HepG2 (cell line): Measurements from ENCODE around the gene MLLT10. TPM values are rescaled to one million over a fixed set of nuclear protein-coding genes. Genes with fewer than 3 reads are reported as not detected.

ENCODE experiments used
- ARID2 ChIP-seq: sonication (generic); formaldehyde crosslinking; IDR thresholded peaks from 2 replicates; pipeline ENCODE4 v1.8.1; 2022; ENCODE audit warnings: mild to moderate bottlenecking, missing genetic modification reagents, borderline replicate concordance
- DNMT3B ChIP-seq: conservative IDR thresholded peaks from 2 replicates; pipeline ENCODE4 v1.6.1; 2016; ENCODE audit warnings: missing biosample characterization, control low read depth
- E2F2 ChIP-seq: sonication (generic); formaldehyde crosslinking; IDR thresholded peaks from 2 replicates; pipeline ENCODE4 v1.4.0; 2020; ENCODE audit warnings: missing genetic modification reagents, borderline replicate concordance
- ERF ChIP-seq: IDR thresholded peaks from 2 replicates; pipeline ENCODE4 v1.6.1; 2018; ENCODE audit warnings: missing biosample characterization, missing genetic modification reagents
- FOXM1 ChIP-seq: sonication (generic); formaldehyde crosslinking; IDR thresholded peaks from 2 replicates; pipeline ENCODE4 v1.5.0; 2020; ENCODE audit warnings: missing genetic modification reagents
- JUN ChIP-seq: sonication (generic); formaldehyde crosslinking; IDR thresholded peaks from 2 replicates; pipeline ENCODE4 v1.4.0; 2020; ENCODE audit warnings: mild to moderate bottlenecking, missing genetic modification reagents
- KDM6A ChIP-seq: IDR thresholded peaks from 2 replicates; pipeline ENCODE4 v1.6.1; 2016; ENCODE audit warnings: low read depth
- MATR3 ChIP-seq: sonication (generic); formaldehyde crosslinking; IDR thresholded peaks from 2 replicates; pipeline ENCODE4 v1.4.0; 2020; ENCODE audit warnings: missing genetic modification reagents
- SAFB2 ChIP-seq: sonication (generic); formaldehyde crosslinking; IDR thresholded peaks from 2 replicates; pipeline ENCODE4 v1.5.1; 2020; ENCODE audit warnings: missing genetic modification reagents, low read depth, mild to moderate bottlenecking, borderline replicate concordance
- SRSF9 ChIP-seq: fragments of 200-400 bp; formaldehyde crosslinking; IDR thresholded peaks from 2 replicates; pipeline ENCODE4 v1.6.1; 2018; ENCODE audit warnings: borderline replicate concordance, mild to moderate bottlenecking, low read depth, low read length; ENCODE audit not compliant: insufficient read depth, poor library complexity, severe bottlenecking
- TIGD3 ChIP-seq: sonication (generic); formaldehyde crosslinking; IDR thresholded peaks from 2 replicates; pipeline ENCODE4 v1.5.1; 2020; ENCODE audit warnings: mild to moderate bottlenecking, missing genetic modification reagents, borderline replicate concordance
- ZBTB10 ChIP-seq: sonication (generic); formaldehyde crosslinking; IDR thresholded peaks from 2 replicates; pipeline ENCODE4 v1.4.0; 2020; ENCODE audit warnings: missing genetic modification reagents, borderline replicate concordance
- ZBTB7B ChIP-seq: sonication (generic); formaldehyde crosslinking; IDR thresholded peaks from 2 replicates; pipeline ENCODE4 v1.4.0; 2020; ENCODE audit warnings: missing genetic modification reagents
- ZNF616 ChIP-seq: sonication (generic); formaldehyde crosslinking; IDR thresholded peaks from 2 replicates; pipeline ENCODE4 v1.5.0; 2020; ENCODE audit warnings: low read depth, mild to moderate bottlenecking, missing genetic modification reagents
- ZNF883 ChIP-seq: sonication (generic); formaldehyde crosslinking; IDR thresholded peaks from 2 replicates; pipeline ENCODE4 v1.5.1; 2020; ENCODE audit warnings: mild to moderate bottlenecking, missing genetic modification reagents; ENCODE audit errors: not compliant biosample characterization
- polyA plus RNA-seq, 8 experiments: library from polyadenylated mRNA; depleted of rRNA in 3 of 8; stranded (reverse) in 7 of 8; unstranded in 1 of 8; fragments of >200 nt; fragmentation: Illumina TruSeq in 4 of 8; extraction: Trizol in 4 of 8; gene quantifications; 2 replicates each; pipeline versions ENCODE4 v1.2.1 to v1.2.3, GENCODE V29; 2011 to 2016; ENCODE audit warnings: low read depth in 4 of 8, missing spikeins in 1 of 8, mixed read lengths in 1 of 8; ENCODE audit not compliant: insufficient read depth in 1 of 8
- total RNA-seq, 5 experiments: library from RNA; depleted of rRNA; stranded (reverse); fragments of >200 nt; fragmentation: Illumina TruSeq; extraction: Trizol; gene quantifications; 2 replicates each; pipeline ENCODE4 v1.2.3, GENCODE V29; 2016; ENCODE audit warnings: low read depth in 1 of 5
- TF ChIP-seq, protein P1 (sequence below): sonication (generic); formaldehyde crosslinking; IDR thresholded peaks from 2 replicates; pipeline ENCODE4 v1.5.0; 2020; ENCODE audit warnings: mild to moderate bottlenecking, missing genetic modification reagents
- TF ChIP-seq, protein P2 (sequence below): sonication (generic); formaldehyde crosslinking; IDR thresholded peaks from 2 replicates; pipeline ENCODE4 v1.4.0; 2020; ENCODE audit warnings: mild to moderate bottlenecking, missing genetic modification reagents
- TF ChIP-seq, protein P3 (sequence below): sonication (generic); formaldehyde crosslinking; IDR thresholded peaks from 2 replicates; pipeline ENCODE4 v1.8.1; 2023; ENCODE audit warnings: mild to moderate bottlenecking, moderate library complexity, missing genetic modification reagents

MLLT10 gene
- total and polyA plus RNA-seq, 2 of the 13 experiments (the other 11 are each of a cell fraction or from before 2014, with no cell fraction given) = 51.3 to 84.1 TPM

DNA sequence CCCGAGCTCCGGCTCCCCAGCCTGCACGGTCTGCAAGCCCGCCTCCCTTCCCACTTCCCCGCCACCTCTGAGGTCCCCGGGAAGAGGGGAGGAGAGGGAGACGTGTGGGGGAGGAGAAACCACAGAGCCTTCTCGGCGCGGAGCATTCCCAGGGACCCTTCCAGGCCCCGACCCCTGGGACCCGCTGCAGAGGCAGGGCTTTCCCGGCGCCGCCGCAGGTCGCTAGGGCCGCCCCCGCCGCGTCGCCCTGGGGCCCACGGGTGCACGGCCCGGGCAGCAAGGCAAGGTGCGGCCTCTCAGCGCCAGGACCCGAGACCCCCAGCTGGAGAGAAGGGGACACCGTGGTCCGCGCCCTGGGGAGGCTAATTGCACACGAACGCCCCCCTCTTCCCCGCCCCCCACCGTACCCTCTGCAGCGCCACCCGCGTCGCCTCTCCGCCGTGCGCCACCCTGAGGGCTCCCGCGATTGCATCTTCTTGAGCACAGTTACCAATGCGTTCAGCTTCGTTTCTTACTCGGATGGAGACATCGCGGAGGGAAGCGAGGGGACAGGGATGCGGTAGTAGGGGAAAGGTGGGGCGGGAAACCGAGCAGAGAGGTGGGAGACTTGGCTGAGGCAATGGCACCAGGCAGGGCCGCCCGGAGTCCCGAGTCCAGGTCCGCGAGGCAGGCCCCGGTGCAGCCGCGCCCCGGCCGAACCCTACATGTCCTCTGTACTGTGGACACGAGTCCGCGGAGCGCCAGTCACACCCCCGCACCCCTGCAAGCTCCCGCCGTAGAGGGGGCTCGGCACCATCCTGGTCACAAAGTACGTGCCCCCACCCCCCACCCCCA is 37.5 kb upstream of the MLLT10 start (continued):
- TF ChIP-seq E2F2 (CRISPR knock-in tag) = 0 out of 2 replicates have a peak, but pooled peaks have one; percentile 30
- TF ChIP-seq, protein P1, sequence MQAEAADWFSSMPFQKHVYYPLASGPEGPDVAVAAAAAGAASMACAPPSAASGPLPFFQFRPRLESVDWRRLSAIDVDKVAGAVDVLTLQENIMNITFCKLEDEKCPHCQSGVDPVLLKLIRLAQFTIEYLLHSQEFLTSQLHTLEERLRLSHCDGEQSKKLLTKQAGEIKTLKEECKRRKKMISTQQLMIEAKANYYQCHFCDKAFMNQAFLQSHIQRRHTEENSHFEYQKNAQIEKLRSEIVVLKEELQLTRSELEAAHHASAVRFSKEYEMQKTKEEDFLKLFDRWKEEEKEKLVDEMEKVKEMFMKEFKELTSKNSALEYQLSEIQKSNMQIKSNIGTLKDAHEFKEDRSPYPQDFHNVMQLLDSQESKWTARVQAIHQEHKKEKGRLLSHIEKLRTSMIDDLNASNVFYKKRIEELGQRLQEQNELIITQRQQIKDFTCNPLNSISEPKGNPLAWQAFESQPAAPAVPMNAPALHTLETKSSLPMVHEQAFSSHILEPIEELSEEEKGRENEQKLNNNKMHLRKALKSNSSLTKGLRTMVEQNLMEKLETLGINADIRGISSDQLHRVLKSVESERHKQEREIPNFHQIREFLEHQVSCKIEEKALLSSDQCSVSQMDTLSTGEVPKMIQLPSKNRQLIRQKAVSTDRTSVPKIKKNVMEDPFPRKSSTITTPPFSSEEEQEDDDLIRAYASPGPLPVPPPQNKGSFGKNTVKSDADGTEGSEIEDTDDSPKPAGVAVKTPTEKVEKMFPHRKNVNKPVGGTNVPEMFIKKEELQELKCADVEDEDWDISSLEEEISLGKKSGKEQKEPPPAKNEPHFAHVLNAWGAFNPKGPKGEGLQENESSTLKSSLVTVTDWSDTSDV (CRISPR knock-in tag) = no peak
- no peak for TF ChIP-seq ARID2 (CRISPR knock-in tag)
- no peak; the same call in 1 of the 2 replicates for TF ChIP-seq JUN (CRISPR knock-in tag)
- TF ChIP-seq SAFB2 (CRISPR knock-in tag) = peak; percentile 89; the same call in 1 of the 2 replicates
- TF ChIP-seq ZBTB7B (CRISPR knock-in tag) = peak; percentile 65
- TF ChIP-seq ZBTB10 (CRISPR knock-in tag) = peak; percentile 55; the same call in 1 of the 2 replicates
- TF ChIP-seq TIGD3 (CRISPR knock-in tag) = no peak
- peak; percentile 95 for TF ChIP-seq ZNF883 (CRISPR knock-in tag)
- TF ChIP-seq ERF (CRISPR knock-in tag) = no peak
- TF ChIP-seq, protein P2, sequence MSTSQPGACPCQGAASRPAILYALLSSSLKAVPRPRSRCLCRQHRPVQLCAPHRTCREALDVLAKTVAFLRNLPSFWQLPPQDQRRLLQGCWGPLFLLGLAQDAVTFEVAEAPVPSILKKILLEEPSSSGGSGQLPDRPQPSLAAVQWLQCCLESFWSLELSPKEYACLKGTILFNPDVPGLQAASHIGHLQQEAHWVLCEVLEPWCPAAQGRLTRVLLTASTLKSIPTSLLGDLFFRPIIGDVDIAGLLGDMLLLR = peak; percentile 88; the same call in 1 of the 2 replicates
- 0 out of 2 replicates have a peak, but pooled peaks have one; percentile 75 for TF ChIP-seq FOXM1 (CRISPR knock-in tag)
- no peak for TF ChIP-seq KDM6A (CRISPR knock-in tag)
- no peak for TF ChIP-seq MATR3
- TF ChIP-seq, protein P3, sequence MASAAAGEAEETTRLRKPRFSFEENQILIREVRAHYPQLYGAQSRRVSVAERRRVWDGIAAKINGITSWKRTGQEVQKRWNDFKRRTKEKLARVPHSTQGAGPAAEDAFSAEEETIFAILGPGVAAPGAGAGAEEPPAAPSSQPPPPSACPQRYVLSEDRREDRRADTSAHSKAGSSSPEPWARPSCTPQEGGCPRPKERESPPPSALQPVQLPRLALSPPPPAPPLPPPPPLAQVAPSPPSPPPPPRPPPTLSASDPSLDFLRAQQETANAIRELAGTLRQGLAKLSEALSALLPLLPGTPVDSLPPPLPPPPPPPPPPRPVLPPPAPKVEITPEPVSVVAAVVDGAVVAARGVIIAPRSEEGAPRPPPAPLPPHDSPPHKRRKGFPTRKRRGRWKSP (CRISPR knock-in tag) = peak; percentile 92
- no peak for TF ChIP-seq SRSF9
- TF ChIP-seq ZNF616 (CRISPR knock-in tag) = no peak; the same call in 1 of the 2 replicates
- TF ChIP-seq DNMT3B (CRISPR knock-in tag) = no peak
